ENCODE data around the gene KIFC1.

KIFC1 gene

GRCh38 chr6:33439956-33440648 is 48.5 kb downstream of the KIFC1 start:
- FAIRE-seq (no peak), DNase-seq (ENCODE audit: low spot score) (no peak)

- FAIRE-seq = no peak
These were observed 49.2 kb downstream of the KIFC1 start for GRCh38 chr6:33440649-33441309.

GRCh38 chr6:33441457-33441856 is 49.8 kb downstream of the KIFC1 start:
- FAIRE-seq = no peak
- DNase-seq (ENCODE audit: low spot score) = no peak

More at GRCh38 chr6:33440649-33441309, 49.2 kb downstream of the KIFC1 start:
- no peak for DNase-seq (ENCODE audit: low spot score)

- DNase-seq (ENCODE audit: low spot score) (no peak), FAIRE-seq (no peak)
These were observed 50.7 kb downstream of the KIFC1 start for GRCh38 chr6:33442283-33442682.

GRCh38 chr6:33443025-33443424 is 51.4 kb downstream of the KIFC1 start:
- DNase-seq (ENCODE audit: low spot score) = no peak
- no peak for FAIRE-seq

- DNase-seq (ENCODE audit: low spot score) = no peak
- FAIRE-seq = no peak
These were observed 52.2 kb downstream of the KIFC1 start for GRCh38 chr6:33443619-33444504.

- FAIRE-seq (no peak), DNase-seq (ENCODE audit: low spot score) (no peak)
These were observed 53.5 kb downstream of the KIFC1 start for GRCh38 chr6:33445119-33445603.

GRCh38 chr6:33446356-33446755 is 54.7 kb downstream of the KIFC1 start:
- DNase-seq (ENCODE audit: low spot score) (no peak), FAIRE-seq (no peak)

- DNase-seq (ENCODE audit: low spot score) = no peak
- no peak for FAIRE-seq
These were observed 58.8 kb downstream of the KIFC1 start for GRCh38 chr6:33450434-33450833.

- DNase-seq (ENCODE audit: low spot score) (no peak), FAIRE-seq (no peak)
These were observed 60.0 kb downstream of the KIFC1 start for GRCh38 chr6:33451606-33452005.

- no peak for FAIRE-seq
- no peak for DNase-seq (ENCODE audit: low spot score)
These were observed 60.9 kb downstream of the KIFC1 start for GRCh38 chr6:33452496-33452895.

- FAIRE-seq (no peak), DNase-seq (ENCODE audit: low spot score) (no peak)
These were observed 61.9 kb downstream of the KIFC1 start for GRCh38 chr6:33453393-33454008.

- peak; percentile 74 for FAIRE-seq
- DNase-seq (ENCODE audit: low spot score) = peak; percentile 92
These were observed 62.7 kb downstream of the KIFC1 start, which contains the start of gene ZBTB9 for GRCh38 chr6:33454009-33454946. ZBTB9 (plus strand) TSS chr6:33454576; CDS start chr6:33455101, 525 bp downstream.

GRCh38 chr6:33455051-33455450 is 63.4 kb downstream of the KIFC1 start:
- DNase-seq (ENCODE audit: low spot score) = no peak
- FAIRE-seq = no peak

GRCh38 chr6:33456156-33456555 is 64.5 kb downstream of the KIFC1 start:
- FAIRE-seq = no peak

GRCh38 chr6:33458676-33459075 is 67.1 kb downstream of the KIFC1 start:
- FAIRE-seq (no peak), DNase-seq (ENCODE audit: low spot score) (no peak)

More at GRCh38 chr6:33456156-33456555, 64.5 kb downstream of the KIFC1 start:
- DNase-seq (ENCODE audit: low spot score) = no peak

- FAIRE-seq (no peak), DNase-seq (ENCODE audit: low spot score) (no peak)
These were observed 67.6 kb downstream of the KIFC1 start for GRCh38 chr6:33459226-33459625.

Measured in RCC 7860 (cell line).